ENCODE results near the gene COL6A1. TPM values are rescaled to one million over a fixed set of nuclear protein-coding genes. Genes with fewer than 3 reads are reported as not detected.

Gene COL6A1
- total and polyA plus RNA-seq, 2 of the 4 experiments (the other 2 are of a cell fraction) = 173 to 1,578 TPM

- H4K8ac ChIP-seq (ENCODE audit: low read depth in 2 of 2, low read length in 2 of 2) = peak overlapping the region; percentile 83 to 92
- no peaks in the 10 kb centered on the region for H3K36me3 ChIP-seq (ENCODE audit: control insufficient read depth, insufficient read depth, low read length)
- peak overlapping the region; percentile 60 for H3K9ac ChIP-seq (ENCODE audit: low read depth, low read length)
- 0 out of 2 replicates have a peak, but pooled peaks cover 3% of the 10 kb centered on the region for H4K20me1 ChIP-seq (ENCODE audit: insufficient read depth, low read length)
- no peaks in the 10 kb centered on the region for H3K9me3 ChIP-seq (ENCODE audit: control insufficient read depth, insufficient read depth, low read length)
- H3K4ac ChIP-seq (ENCODE audit: low read depth, low read length) = peak overlapping the region; percentile 99
- dilution Hi-C loops (cut with HindIII; ENCODE audit: low sequenced_read_pairs, unreplicated experiment) (no loop called here), intact Hi-C loops (cut with micrococcal nuclease) (loop anchor here (1.0 to 2.0 kb wide), 3 partner anchors 13 to 43 kb away; no protein-coding TSS in a partner anchor), in situ Hi-C loops (cut with MboI; ENCODE audit: low sequenced_read_pairs) (no loop called here)
- BruUV-seq (replicated peaks) = no TSS peak
- peaks cover 9% of the 10 kb centered on the region for H3K9me1 ChIP-seq (ENCODE audit: insufficient read depth, low read length)
- peaks cover 24% of the 10 kb centered on the region for H3K4me1 ChIP-seq (ENCODE audit: control insufficient read depth, insufficient read depth, low read length)
- peak overlapping the region; percentile 100 for H2BK15ac ChIP-seq (ENCODE audit: low read depth, low read length)
- H3K14ac ChIP-seq (replicated peaks; ENCODE audit: low read depth, low read length) = peak overlapping the region; percentile 98
- peak overlapping the region; percentile 99 for H4K91ac ChIP-seq (ENCODE audit: insufficient read depth, low read depth, low read length)
- WGBS, 2 experiments (ENCODE audit: extremely low coverage in 2 of 2, insufficient read length in 1 of 2) = 6% methylated on average over 7 of the region's 27 CpGs; no CpG with 5 or more reads in 1 of the 2 experiments
- POLR2A ChIA-PET (ENCODE audit: unreplicated experiment) = interaction anchor here (0.6 to 1.0 kb wide), 4 partner anchors 52 to 76 kb away, joined by 3 to 4 read pairs (median 4); partner anchors contain the start of gene COL6A1
- H2AFZ ChIP-seq (replicated peaks; ENCODE audit: low read length, poor library complexity) = peak overlapping the region; percentile 79
- H2BK20ac ChIP-seq (ENCODE audit: low read depth, low read length) = peak overlapping the region; percentile 98
- peak overlapping the region; percentile 100 for H2AK5ac ChIP-seq (ENCODE audit: low read depth, low read length)
- ATAC-seq (ENCODE audit: low read depth) (peak; percentile 91), DNase-seq (peak; percentile 100)
- no peak overlapping the region for H3K4me3 ChIP-seq (ENCODE audit: insufficient read depth, low read depth, low read length)
- peak overlapping the region; percentile 99 for H2BK5ac ChIP-seq (ENCODE audit: low read depth, low read length, poor library complexity, severe bottlenecking)
- no peaks in the 10 kb centered on the region for H3K27me3 ChIP-seq (ENCODE audit: control insufficient read depth, insufficient read depth, low read length)
- H3K56ac ChIP-seq (ENCODE audit: extremely low read depth, insufficient read depth, low read length) = peak overlapping the region; percentile 91
- H3K79me1 ChIP-seq (ENCODE audit: low read depth in 1 of 2, low read length in 2 of 2) = peaks cover 4 to 34% of the 10 kb centered on the region in 2 experiments; a peak in 3 of 4 replicates
- CTCF ChIA-PET = interaction anchor here (1.2 kb wide), 1 partner anchor 25 kb away, joined by 3 read pairs; no protein-coding TSS in a partner anchor
- H2BK120ac ChIP-seq (ENCODE audit: low read depth, low read length) = peak overlapping the region; percentile 100
- H3K23ac ChIP-seq (ENCODE audit: low read depth, low read length) = peak overlapping the region; percentile 93
- H3K4me2 ChIP-seq (ENCODE audit: low read depth, low read length) = peak overlapping the region; percentile 30
- H2AK9ac ChIP-seq (replicated peaks; ENCODE audit: low read depth, low read length, poor library complexity) = peak overlapping the region; percentile 95
- peak overlapping the region; percentile 87 for H4K5ac ChIP-seq (ENCODE audit: low read depth, low read length)
- peak overlapping the region; percentile 86 for H3K18ac ChIP-seq (ENCODE audit: low read depth, low read length)
- H3K27ac ChIP-seq (ENCODE audit: insufficient read depth, low read length) = peak overlapping the region; percentile 96
- no peak for TF ChIP-seq CTCF (conservative IDR thresholded peaks at IDR 0.05; ENCODE audit: low read depth, low read length)
- TF ChIP-seq USF2 (IDR thresholded peaks at IDR 0.05; ENCODE audit: low read depth, low read length) = 0 out of 2 replicates have a peak, but pooled peaks have one; percentile 3
- TF ChIP-seq CEBPB (IDR thresholded peaks at IDR 0.05; ENCODE audit: low read depth, low read length) = peak; percentile 92
- TF ChIP-seq RCOR1 (IDR thresholded peaks at IDR 0.05; ENCODE audit: insufficient replicate concordance, low read length) = peak; percentile 39
- TF ChIP-seq MAZ (IDR thresholded peaks at IDR 0.05; ENCODE audit: borderline replicate concordance, low read depth, low read length) = peak; percentile 74
- peak; percentile 96 for TF ChIP-seq FOS (IDR thresholded peaks at IDR 0.05; ENCODE audit: low read depth, low read length)
- peak; percentile 21 for TF ChIP-seq SMC3 (IDR thresholded peaks at IDR 0.05; ENCODE audit: low read depth, low read length)
- TF ChIP-seq MXI1 (IDR thresholded peaks at IDR 0.05; ENCODE audit: borderline replicate concordance, low read depth, low read length) = no peak
- TF ChIP-seq POLR2A (IDR thresholded peaks at IDR 0.05; ENCODE audit: low read depth, low read length) = no peak; the same call in 1 of the 2 replicates
- peak; percentile 94 for TF ChIP-seq BHLHE40 (IDR thresholded peaks at IDR 0.05; ENCODE audit: low read depth, low read length)
- no peak; the same call in 1 of the 2 replicates for TF ChIP-seq NFE2L2 (IDR thresholded peaks at IDR 0.05; ENCODE audit: low read depth, low read length)
- TF ChIP-seq RAD21 (IDR thresholded peaks at IDR 0.05; ENCODE audit: low read length) = peak; percentile 39
- TF ChIP-seq CHD1 (IDR thresholded peaks at IDR 0.05; ENCODE audit: low read depth, low read length) = no peak
- TF ChIP-seq MAFK (IDR thresholded peaks at IDR 0.05; ENCODE audit: low read depth, low read length) = no peak; the same call in 1 of the 2 replicates
Observed at GRCh38 chr21:46048926-46049889, 67.6 kb downstream of the COL6A1 start.

All from IMR-90 (cell line).